ENCODE results near the gene NOL4L.

Gene NOL4L

DNA sequence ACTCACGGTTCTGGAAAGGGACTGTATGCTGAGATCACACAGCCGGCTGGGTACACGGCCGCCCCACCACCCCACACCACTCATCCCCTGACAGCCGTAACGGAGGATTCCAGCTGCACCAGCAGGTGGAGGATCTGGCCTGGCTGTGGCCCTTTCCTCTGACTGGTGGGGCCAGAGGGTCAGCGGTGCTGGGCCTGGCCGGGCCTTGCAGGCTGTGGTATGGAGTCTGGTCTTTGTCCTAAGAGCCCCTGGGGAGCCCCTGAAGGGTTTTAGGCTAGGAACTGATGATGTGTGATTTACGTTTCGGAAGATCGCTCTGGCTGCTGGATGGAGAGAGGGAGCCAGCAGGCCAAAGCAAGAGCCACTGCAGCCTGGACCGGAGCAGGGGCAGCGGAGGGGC is 26.6 kb downstream of the NOL4L start:
- DNase-seq, result no peak

DNA sequence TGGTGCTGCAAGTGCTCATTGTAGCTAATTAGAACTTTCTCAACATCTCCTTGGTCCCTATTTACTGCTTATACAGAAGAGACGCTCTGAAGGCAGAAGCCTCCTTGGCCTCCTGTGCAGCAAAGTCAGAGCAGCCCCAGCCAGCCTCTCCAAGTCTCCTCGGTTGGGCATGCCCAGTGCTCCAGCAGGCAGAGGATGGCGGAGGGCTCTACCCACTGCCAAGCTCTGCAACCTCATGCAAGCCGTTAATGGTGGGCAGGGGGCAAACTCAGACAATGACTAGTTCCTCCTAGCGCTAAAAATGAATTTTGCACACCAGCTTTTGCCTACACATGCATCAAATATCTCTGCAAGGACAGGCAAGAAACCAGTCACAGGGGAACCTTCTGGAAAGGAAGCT is 27.8 kb downstream of the NOL4L start:
- DNase-seq, result no peak

- no peak for DNase-seq
These were observed 28.6 kb downstream of the NOL4L start for GRCh38 chr20:32556312-32557184.

- no peak for DNase-seq
These were observed 29.5 kb downstream of the NOL4L start for GRCh38 chr20:32555584-32555983.

- DNase-seq, result no peak
These were observed 30.2 kb downstream of the NOL4L start for GRCh38 chr20:32554965-32555289.

DNA sequence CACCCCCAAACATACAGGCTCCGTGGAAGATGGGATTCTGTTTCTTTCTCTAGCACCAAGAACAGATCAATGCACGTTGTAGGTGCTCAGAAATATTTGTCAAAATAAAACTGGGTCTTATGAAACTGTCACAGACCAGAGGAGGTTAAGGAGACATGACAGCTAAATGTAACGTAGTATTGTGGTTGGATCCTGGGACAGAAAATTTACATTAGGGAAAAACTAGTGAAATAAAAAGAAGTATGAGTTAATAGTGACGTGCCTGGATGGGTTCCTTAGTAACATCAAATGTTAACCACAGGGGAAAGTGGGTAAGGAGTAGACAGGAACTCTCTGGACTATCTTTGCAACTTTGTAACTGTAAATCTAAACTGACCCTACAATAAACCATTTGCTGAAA is 31.5 kb downstream of the NOL4L start:
- DNase-seq, result no peak

- DNase-seq, result no peak
These were observed 33.4 kb downstream of the NOL4L start for GRCh38 chr20:32551693-32552092.

DNA sequence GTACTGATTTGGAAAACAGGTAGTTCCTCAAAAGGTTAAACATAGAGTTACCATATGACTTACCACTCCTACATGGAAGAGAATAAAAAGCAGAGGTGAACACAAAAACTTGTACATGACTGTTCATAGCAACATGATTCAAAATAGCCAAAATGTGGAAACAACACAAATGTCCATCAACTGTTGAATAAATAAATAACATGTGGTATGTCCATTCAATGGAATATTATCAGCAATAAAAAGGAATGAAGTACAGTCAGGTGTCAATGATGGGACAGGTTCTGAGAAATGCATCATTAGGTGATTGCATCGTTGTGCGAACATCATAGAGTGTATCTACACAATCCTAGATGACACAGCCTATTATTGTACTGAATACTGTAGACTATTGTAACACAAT is 35.3 kb downstream of the NOL4L start:
- DNase-seq, result no peak

- DNase-seq, result no peak
These were observed 37.4 kb downstream of the NOL4L start for GRCh38 chr20:32547753-32548034.

- DNase-seq, result no peak
These were observed 38.0 kb downstream of the NOL4L start for GRCh38 chr20:32546918-32547752.

GRCh38 chr20:32544893-32545840 is 40.0 kb downstream of the NOL4L start:
- DNase-seq, result no peak

GRCh38 chr20:32544260-32544722 is 40.8 kb downstream of the NOL4L start:
- DNase-seq, result no peak

DNA sequence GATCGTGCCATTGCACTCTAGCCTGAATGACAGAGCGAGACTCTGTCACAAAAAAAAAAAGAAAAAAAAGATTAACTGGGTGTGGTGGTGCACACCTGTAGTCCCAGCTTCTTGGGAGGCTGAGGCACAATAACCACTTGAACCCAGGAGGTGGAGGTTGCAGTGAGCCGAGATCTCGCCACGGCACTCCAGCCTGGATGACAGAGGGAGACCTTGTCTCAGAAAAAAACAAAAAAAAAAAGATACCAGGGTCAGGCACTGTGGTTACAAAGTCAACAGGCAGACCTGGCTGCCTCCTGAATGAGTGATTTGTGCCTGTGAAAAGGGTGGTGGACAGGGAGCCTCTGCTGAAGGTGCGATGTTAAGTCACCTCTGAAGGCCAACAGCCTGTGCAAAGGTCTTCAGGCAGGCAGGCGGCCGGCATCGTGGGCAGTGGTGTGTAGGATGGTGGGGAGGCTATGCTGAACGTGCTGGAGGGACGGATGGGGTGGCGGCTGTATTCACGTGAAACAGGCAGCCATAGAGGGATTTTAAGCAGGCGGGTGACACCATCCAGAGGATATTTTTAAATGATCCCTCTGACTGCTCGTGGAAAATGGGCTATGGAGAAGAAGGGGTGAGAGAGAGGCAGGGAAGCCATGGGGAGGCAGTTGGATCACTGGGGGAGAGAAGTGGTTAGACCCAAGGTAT is 41.4 kb downstream of the NOL4L start:
- DNase-seq, result no peak

GRCh38 chr20:32542259-32542615 is 42.9 kb downstream of the NOL4L start:
- no peak for DNase-seq

DNA sequence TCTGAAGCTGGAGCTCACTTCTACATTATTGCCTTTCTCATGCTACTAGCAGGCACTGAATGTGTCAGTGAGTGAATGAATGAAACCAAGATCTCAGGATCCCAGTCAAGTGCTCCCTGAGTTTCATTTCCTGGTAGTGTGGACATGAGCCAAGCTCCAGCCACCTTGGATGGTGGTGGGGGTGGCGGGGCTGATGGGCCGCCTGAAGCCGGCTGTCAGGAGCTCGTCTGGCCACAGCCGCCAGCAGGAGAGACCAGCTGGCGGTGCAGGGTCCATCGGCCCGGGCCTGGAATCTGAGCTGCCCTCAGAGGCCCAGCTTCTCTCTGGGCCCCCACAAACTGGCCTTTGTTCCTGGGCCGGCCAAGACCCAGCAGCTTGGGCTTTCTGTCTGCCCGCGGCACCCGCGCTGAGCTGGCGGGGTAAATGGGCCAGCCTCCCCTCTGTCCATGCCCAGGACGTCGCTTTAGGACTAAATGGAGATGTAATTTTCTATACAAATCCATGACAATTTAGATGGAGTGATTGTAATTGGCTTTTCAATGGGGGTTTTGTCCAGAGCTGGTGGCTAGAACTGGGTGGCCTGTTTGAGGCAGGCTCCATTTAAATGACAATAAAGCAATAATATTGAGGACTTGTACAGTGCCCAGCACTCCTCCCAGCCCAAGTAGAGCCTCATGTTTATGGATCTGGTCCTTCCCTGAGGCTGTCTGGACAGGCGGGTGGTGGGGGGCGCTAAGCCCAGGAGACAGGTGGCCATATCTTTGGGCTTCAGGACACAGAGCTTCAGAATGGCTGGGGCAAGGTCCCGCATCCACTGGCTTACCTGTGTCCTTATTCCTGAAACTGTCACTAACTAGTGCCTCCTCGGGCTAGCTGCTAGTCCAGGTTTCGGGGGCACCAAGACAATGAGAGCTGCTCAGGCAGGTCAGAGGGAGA is 43.5 kb downstream of the NOL4L start:
- DNase-seq, result no peak

GRCh38 chr20:32539817-32540675 is 45.1 kb downstream of the NOL4L start:
- peak; percentile 73 for DNase-seq

DNA sequence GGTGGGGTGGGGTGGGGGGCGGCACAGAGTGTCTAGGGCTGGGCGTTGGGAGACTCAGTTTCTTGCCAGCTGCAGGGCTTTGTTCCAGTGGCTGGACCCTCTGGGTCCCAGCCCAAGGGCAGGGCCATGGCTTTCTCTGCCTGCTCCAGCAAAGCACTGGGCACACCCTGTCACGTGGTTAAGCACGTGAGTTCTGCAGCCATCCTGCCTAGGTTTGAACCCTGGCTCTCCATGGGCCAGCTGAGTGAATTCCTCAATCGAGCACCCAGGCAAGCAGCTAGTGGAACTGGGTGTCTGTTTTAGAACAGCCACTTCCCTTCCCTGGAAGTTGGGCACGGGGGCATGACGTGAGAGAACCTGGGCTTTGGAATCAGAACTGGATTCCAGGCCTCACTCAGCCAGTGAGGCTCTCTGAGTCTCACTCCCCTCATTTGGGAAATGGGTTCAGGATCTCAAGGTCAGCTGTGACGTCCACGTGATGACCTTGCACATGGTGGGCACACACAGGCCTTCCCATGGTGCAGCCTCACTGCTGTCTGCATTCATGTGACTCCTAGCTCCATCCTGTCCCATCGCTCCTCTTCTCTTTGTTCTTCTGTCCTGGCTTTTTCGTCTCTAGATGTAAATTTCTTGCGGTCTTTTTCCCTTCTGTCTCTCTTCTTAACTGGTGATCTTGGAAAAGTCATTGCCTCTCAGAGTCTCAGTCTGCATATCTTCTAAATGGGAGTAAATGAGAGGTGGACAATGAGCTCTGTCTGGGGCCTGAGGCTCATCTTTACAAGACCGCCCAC is 45.9 kb downstream of the NOL4L start:
- no peak for DNase-seq

- DNase-seq, result peak; percentile 42
These were observed 46.6 kb downstream of the NOL4L start for GRCh38 chr20:32538526-32538939.
